T-cell (primary cell): ENCODE results near the gene KPNA1. TPM values are rescaled to one million over a fixed set of nuclear protein-coding genes. Genes with fewer than 3 reads are reported as not detected.
"Not testable (repeated sequence)": the region's sequence is repeated elsewhere in the genome, so short reads cannot be mapped to it uniquely, and the experiment has no call there.

Source experiments
- ATAC-seq, 4 experiments: fragments of 200-7000 bp in 3 of 4; fragments of 150-1000 bp in 1 of 4; cut with Tn5 transposase; replicated peaks in 1 of 4; 1 replicate in 3 of 4; 2 replicates in 1 of 4; pipeline ENCODE4 v1.10.0; 2021; ENCODE audit warnings: moderate library complexity in 3 of 4, mild to moderate bottlenecking in 2 of 4, moderate number of reproducible peaks in 1 of 4
- CTCF ChIA-PET, 2 donors: fragments of 300-600 bp; sonication (Branson Sonifier 250); formaldehyde crosslinking; loops; one replicate each; lab custom pipeline; 2022; ENCODE audit warnings: antibody characterized with exemption in 2 of 2; lab: Charles Lee
- POLR2A ChIA-PET, 2 donors: fragments of 300-600 bp; sonication (Branson Sonifier 250); formaldehyde crosslinking; loops; one replicate each; lab custom pipeline; 2022; ENCODE audit warnings: antibody characterized with exemption in 2 of 2; lab: Charles Lee
- DNase-seq, 35 experiments: peaks; one replicate each; pipeline versions ENCODE4 v3.0.0 to v3.0.0-alpha.2; 2013 to 2023
- H3K27ac ChIP-seq: one replicate; pipeline ENCODE4 v1.5.1; 2013; ENCODE audit warnings: low read length
- H3K27me3 ChIP-seq, 2 experiments: replicated peaks in 1 of 2; 1 replicate in 1 of 2; 2 replicates in 1 of 2; pipeline versions ENCODE4 v1.6.1 to v1.7.0; 2013; ENCODE audit warnings: low read length in 1 of 2, mixed read lengths in 1 of 2; ENCODE audit not compliant: control insufficient read depth in 2 of 2, insufficient read depth in 2 of 2; ENCODE audit errors: extremely low read depth in 1 of 2
- H3K36me3 ChIP-seq, 2 donors: 1 replicate in 1 of 2; 2 replicates in 1 of 2; pipeline versions ENCODE4 v1.6.1 to v1.7.0; 2013; ENCODE audit warnings: low read length in 1 of 2; ENCODE audit not compliant: control insufficient read depth in 2 of 2, insufficient read depth in 1 of 2; ENCODE audit errors: extremely low read depth in 1 of 2
- H3K4me1 ChIP-seq, 2 experiments: 1 replicate in 1 of 2; 2 replicates in 1 of 2; pipeline versions ENCODE4 v1.6.1 to v1.7.0; 2013; ENCODE audit warnings: low read length in 2 of 2, mixed read lengths in 1 of 2; ENCODE audit not compliant: insufficient read depth in 2 of 2, control insufficient read depth in 1 of 2; ENCODE audit errors: extremely low read depth in 1 of 2
- H3K4me3 ChIP-seq, 2 donors: 1 replicate in 1 of 2; 2 replicates in 1 of 2; pipeline versions ENCODE4 v1.5.1 to v1.7.0; 2013; ENCODE audit warnings: mild to moderate bottlenecking in 2 of 2, low read length in 1 of 2, moderate library complexity in 1 of 2; ENCODE audit not compliant: control insufficient read depth in 1 of 2; ENCODE audit errors: extremely low read depth in 1 of 2
- H3K9me3 ChIP-seq: 2 replicates; pipeline ENCODE4 v1.7.0; 2013
- H3K27ac Mint-ChIP-seq, 2 donors: one replicate each; pipeline ENCODE4 v1.8.0; 2020 to 2021; ENCODE audit warnings: mild to moderate bottlenecking in 2 of 2, mixed read lengths in 2 of 2
- H3K27me3 Mint-ChIP-seq, 2 donors: one replicate each; pipeline ENCODE4 v1.8.0; 2021 to 2022; ENCODE audit warnings: mixed read lengths in 2 of 2
- H3K36me3 Mint-ChIP-seq: one replicate; pipeline ENCODE4 v1.8.0; 2021; ENCODE audit warnings: mixed read lengths
- H3K4me1 Mint-ChIP-seq, 3 donors: one replicate each; pipeline ENCODE4 v1.8.0; 2020 to 2022; ENCODE audit warnings: mixed read lengths in 3 of 3, mild to moderate bottlenecking in 1 of 3
- H3K4me3 Mint-ChIP-seq, 3 donors: one replicate each; pipeline ENCODE4 v1.8.0; 2020 to 2022; ENCODE audit warnings: mild to moderate bottlenecking in 3 of 3, mixed read lengths in 3 of 3, moderate library complexity in 3 of 3
- H3K9me3 Mint-ChIP-seq, 3 donors: one replicate each; pipeline ENCODE4 v1.8.0; 2020 to 2022; ENCODE audit warnings: mixed read lengths in 3 of 3
- WGBS: methylation state at CpG from one replicate; pipeline ENCODE4 v1.1.5; 2013; ENCODE audit warnings: missing lambda C conversion rate; ENCODE audit not compliant: insufficient coverage; 5-methylcytosine and 5-hydroxymethylcytosine counted together
- total RNA-seq, 35 experiments: library from RNA in 6 of 35; stranded (reverse) in 6 of 35; fragments of 120-200 nt in 1 of 35; gene quantifications; one replicate each; pipeline versions ENCODE4 v1.2.1 to v1.2.4 and lab custom pipeline; 2013 to 2026

Gene KPNA1
- total RNA-seq, 5 donors from 2014 or later (not counting 1 experiment from before 2014, with no cell fraction given): 55.2 to 65.0 (median 57.5) TPM

GRCh38 chr3:122500964-122501363 lies 13.8 kb downstream of the KPNA1 start:
- H3K27ac Mint-ChIP-seq: peak overlapping the region; percentile 3 to 12
- H3K4me3 ChIP-seq, H3K9me3 ChIP-seq, H3K4me1 ChIP-seq, H3K9me3 Mint-ChIP-seq, H3K27me3 ChIP-seq, H3K27me3 Mint-ChIP-seq, ATAC-seq, DNase-seq, H3K36me3 ChIP-seq, H3K27ac ChIP-seq, H3K4me3 Mint-ChIP-seq: not testable (repeated sequence)
- peaks cover 74 to 80% (median 78%) of the 10 kb centered on the region in 3 donors for H3K4me1 Mint-ChIP-seq
- peaks cover 17% of the 10 kb centered on the region for H3K36me3 Mint-ChIP-seq
- POLR2A ChIA-PET: interaction anchor here in 1 of 2 donors (0.6 kb wide), 1 partner anchor 14 kb away, joined by 4 read pairs; the partner anchor contains the start of gene KPNA1
- WGBS: 88% methylated on average over 4 of the region's 6 CpGs
- CTCF ChIA-PET: interaction anchor here in 1 of 2 donors (1.6 kb wide), 1 partner anchor 13 kb away, joined by 4 read pairs; no protein-coding TSS in a partner anchor

GRCh38 chr3:122498152-122498551 lies 16.6 kb downstream of the KPNA1 start:
- ATAC-seq (no peak), DNase-seq (no peak)
- WGBS: no CpG with 5 or more reads among the region's 1 CpG
- H3K4me3 ChIP-seq: no peak overlapping the region
- H3K4me3 Mint-ChIP-seq: no peak overlapping the region
- H3K9me3 ChIP-seq: no peaks in the 10 kb centered on the region
- H3K36me3 ChIP-seq: peaks cover 4 to 21% of the 10 kb centered on the region in 2 donors
- no peaks in the 10 kb centered on the region for H3K27me3 Mint-ChIP-seq
- H3K27ac Mint-ChIP-seq: peak overlapping the region in 1 of 2 donors; percentile 11
- CTCF ChIA-PET: no interaction called here
- POLR2A ChIA-PET: interaction anchor here in 1 of 2 donors (0.7 kb wide), 1 partner anchor 18 kb away, joined by 5 read pairs; no protein-coding TSS in a partner anchor
- peaks cover 58 to 68% (median 58%) of the 10 kb centered on the region in 3 donors for H3K4me1 Mint-ChIP-seq
- no peaks in the 10 kb centered on the region for H3K9me3 Mint-ChIP-seq
- peaks cover 24% of the 10 kb centered on the region for H3K36me3 Mint-ChIP-seq
- no peaks in the 10 kb centered on the region for H3K4me1 ChIP-seq
- H3K27ac ChIP-seq: no peak overlapping the region
- H3K27me3 ChIP-seq: no peaks in the 10 kb centered on the region

GRCh38 chr3:122497425-122497824 lies 17.3 kb downstream of the KPNA1 start:
- WGBS: no CpG with 5 or more reads among the region's 1 CpG
- Histone ChIP-seq H3K27ac (no peak overlapping the region), H3K4me1 (no peaks in the 10 kb centered on the region), H3K27me3 (no peaks in the 10 kb centered on the region), H3K9me3 (no peaks in the 10 kb centered on the region), H3K4me3 (no peak overlapping the region), H3K36me3 (peaks cover 4 to 21% of the 10 kb centered on the region in 2 donors)
- ATAC-seq (peak; percentile 60 to 84 (median 71)), DNase-seq (peak in 8 of 35 experiments; percentile 2 to 56 (median 9))
- Mint-ChIP-seq H3K4me1 (peaks cover 52 to 60% (median 56%) of the 10 kb centered on the region in 3 donors), H3K4me3 (no peak overlapping the region), H3K9me3 (no peaks in the 10 kb centered on the region), H3K27me3 (no peaks in the 10 kb centered on the region), H3K36me3 (peaks cover 31% of the 10 kb centered on the region), H3K27ac (no peak overlapping the region)
- CTCF ChIA-PET: interaction anchor here in 1 of 2 donors (1.1 kb wide), 1 partner anchor 11 kb away, joined by 3 read pairs; no protein-coding TSS in a partner anchor
- POLR2A ChIA-PET: no interaction called here

- Mint-ChIP-seq H3K4me1 (peaks cover 45 to 51% (median 48%) of the 10 kb centered on the region in 3 donors), H3K27ac (no peak overlapping the region), H3K36me3 (peaks cover 33% of the 10 kb centered on the region), H3K4me3 (no peak overlapping the region), H3K27me3 (no peaks in the 10 kb centered on the region), H3K9me3 (no peaks in the 10 kb centered on the region)
- peaks cover 4 to 21% of the 10 kb centered on the region in 2 donors for H3K36me3 ChIP-seq
- ChIA-PET CTCF (interaction anchor here in 1 of 2 donors (0.7 to 1.1 kb wide), 3 partner anchors 12 to 629 kb away, joined by 3 read pairs; partner anchors contain the start of gene KPNA1), POLR2A (no interaction called here)
- H3K27me3 ChIP-seq: no peaks in the 10 kb centered on the region
- no peak for DNase-seq
- H3K27ac ChIP-seq: no peak overlapping the region
- no peak overlapping the region for H3K4me3 ChIP-seq
- H3K4me1 ChIP-seq: no peaks in the 10 kb centered on the region
- no peak for ATAC-seq
- no CpG with 5 or more reads among the region's 2 CpGs for WGBS
- no peaks in the 10 kb centered on the region for H3K9me3 ChIP-seq
Observed at GRCh38 chr3:122496508-122496907, 18.2 kb downstream of the KPNA1 start.

- Histone ChIP-seq H3K9me3 (no peaks in the 10 kb centered on the region), H3K36me3 (peaks cover 4 to 24% of the 10 kb centered on the region in 2 donors), H3K4me1 (no peaks in the 10 kb centered on the region), H3K4me3 (no peak overlapping the region), H3K27ac (no peak overlapping the region), H3K27me3 (no peaks in the 10 kb centered on the region)
- ATAC-seq (no peak), DNase-seq (no peak)
- CTCF ChIA-PET: interaction anchor here in 1 of 2 donors (0.7 kb wide), 1 partner anchor 892 kb away, joined by 3 read pairs; no protein-coding TSS in a partner anchor
- Mint-ChIP-seq H3K27ac (no peak overlapping the region), H3K9me3 (no peaks in the 10 kb centered on the region), H3K4me1 (peaks cover 37 to 49% (median 38%) of the 10 kb centered on the region in 3 donors), H3K27me3 (no peaks in the 10 kb centered on the region), H3K4me3 (no peak overlapping the region), H3K36me3 (peaks cover 41% of the 10 kb centered on the region)
- no CpG with 5 or more reads among the region's 3 CpGs for WGBS
- POLR2A ChIA-PET: interaction anchor here in 1 of 2 donors (0.6 kb wide), 1 partner anchor 8 kb away, joined by 3 read pairs; no protein-coding TSS in a partner anchor
Observed at GRCh38 chr3:122493296-122493695, 21.4 kb downstream of the KPNA1 start.

- 40% methylated on average over 1 of the region's 7 CpGs for WGBS
- H3K36me3 ChIP-seq: peaks cover 0 to 15% of the 10 kb centered on the region in 2 donors
- ATAC-seq (peak in 1 of 4 experiments; percentile 94), DNase-seq (peak in 1 of 35 experiments; percentile 33)
- H3K9me3 ChIP-seq: no peaks in the 10 kb centered on the region
- Mint-ChIP-seq H3K27me3 (no peaks in the 10 kb centered on the region), H3K27ac (peak overlapping the region in 1 of 2 donors; percentile 30), H3K4me3 (no peak overlapping the region), H3K9me3 (no peaks in the 10 kb centered on the region), H3K4me1 (peaks cover 36 to 44% (median 44%) of the 10 kb centered on the region in 3 donors), H3K36me3 (peaks cover 45% of the 10 kb centered on the region)
- H3K4me1 ChIP-seq: peaks cover 0 to under 1% of the 10 kb centered on the region in 2 experiments
- CTCF ChIA-PET: interaction anchor here in 1 of 2 donors (0.5 kb wide), 1 partner anchor 679 kb away, joined by 6 read pairs; no protein-coding TSS in a partner anchor
- no peak overlapping the region for H3K27ac ChIP-seq
- no peaks in the 10 kb centered on the region for H3K27me3 ChIP-seq
- no peak overlapping the region for H3K4me3 ChIP-seq
- POLR2A ChIA-PET: interaction anchor here in 1 of 2 donors (0.5 kb wide), 1 partner anchor 25 kb away, joined by 3 read pairs; no protein-coding TSS in a partner anchor
Observed at GRCh38 chr3:122488262-122488973, 26.3 kb downstream of the KPNA1 start.
